ENCODE results near the gene SPDYE4.

- TF ChIP-seq EZH2 (IDR thresholded peaks at IDR 0.05; ENCODE audit: low read length, unreplicated experiment): no peak
- TF ChIP-seq CTCF (conservative IDR thresholded peaks at IDR 0.05; ENCODE audit: low read depth, low read length): no peak
- TF ChIP-seq EZH2phosphoT487 (IDR thresholded peaks at IDR 0.05; ENCODE audit: borderline replicate concordance, low read length): no peak
These were observed 8.4 kb upstream of the SPDYE4 start for GRCh38 chr17:8766731-8767130.
